GM21786 (cell line): ENCODE results near the gene NT5C3B.
"Not testable (repeated sequence)": the region's sequence is repeated elsewhere in the genome, so short reads cannot be mapped to it uniquely, and the experiment has no call there.

ENCODE experiments used
- ATAC-seq: cut with Tn5 transposase; IDR thresholded peaks from one replicate; pipeline ENCODE4 v1.9.1; 2021; ENCODE audit not compliant: unreplicated experiment

NT5C3B gene

DNA sequence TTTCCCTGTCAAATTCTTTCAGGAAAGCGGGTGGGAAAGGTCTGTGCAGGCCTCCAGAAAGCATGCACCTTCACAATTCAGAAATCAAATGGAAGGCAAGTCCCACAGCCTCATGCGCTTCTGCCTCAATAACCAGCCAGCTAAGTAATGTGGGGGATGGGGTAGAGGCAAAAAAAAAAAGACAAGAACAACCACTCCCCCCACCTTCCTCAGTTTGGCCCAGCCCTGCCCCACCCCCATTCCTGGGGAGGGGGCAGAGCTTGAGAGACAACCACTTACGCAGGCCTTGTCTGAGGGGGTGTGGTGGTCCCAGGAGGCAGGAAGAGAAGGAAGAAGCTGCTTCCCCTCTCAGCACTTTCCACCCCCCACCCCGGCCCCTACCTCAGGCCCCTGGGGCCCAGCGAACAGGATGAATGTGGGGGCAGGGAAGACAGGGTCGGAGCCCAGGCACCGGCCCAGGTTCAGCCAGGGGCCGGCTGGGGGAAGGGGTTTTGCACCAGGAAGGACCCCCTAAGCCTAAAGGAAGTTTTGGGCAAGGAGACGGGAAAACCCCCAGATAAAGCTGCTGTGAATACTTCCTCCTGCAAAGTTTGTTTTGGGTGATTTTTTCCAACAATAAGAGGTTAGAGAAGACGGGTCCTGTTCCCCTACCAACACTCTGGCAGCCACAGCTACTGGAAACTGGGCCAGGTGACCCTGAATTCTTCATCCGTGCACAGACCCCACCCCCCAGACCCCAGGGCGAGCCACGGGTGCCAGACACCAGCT is 50.8 kb downstream of the NT5C3B start:
- no peak for ATAC-seq

DNA sequence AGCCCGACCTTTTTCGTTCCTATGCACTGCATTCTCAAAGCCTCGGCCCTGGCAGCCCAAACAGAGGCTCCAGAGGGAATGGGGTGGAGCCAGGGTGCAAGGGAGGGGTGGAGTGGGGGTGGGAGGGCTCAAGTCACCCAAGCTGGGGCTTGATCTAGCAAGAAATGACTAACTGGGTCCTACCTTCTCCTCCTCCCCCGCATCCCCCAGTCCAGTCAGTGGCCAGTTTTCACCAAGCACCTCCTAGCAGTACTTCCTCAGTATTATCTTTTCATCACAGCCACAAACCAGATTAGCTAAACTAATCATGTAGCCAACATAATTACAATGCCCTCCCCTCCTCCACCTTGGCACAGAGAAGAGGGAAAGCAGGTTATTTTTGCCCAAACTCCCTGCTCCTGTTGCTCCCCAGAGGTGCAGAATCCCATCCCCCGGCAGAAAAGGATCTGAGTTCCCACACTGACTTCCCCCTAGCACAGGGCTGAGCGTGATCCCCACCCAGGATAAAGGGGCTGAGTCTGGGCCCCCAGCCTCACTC is 51.8 kb downstream of the NT5C3B start:
- ATAC-seq: no peak

DNA sequence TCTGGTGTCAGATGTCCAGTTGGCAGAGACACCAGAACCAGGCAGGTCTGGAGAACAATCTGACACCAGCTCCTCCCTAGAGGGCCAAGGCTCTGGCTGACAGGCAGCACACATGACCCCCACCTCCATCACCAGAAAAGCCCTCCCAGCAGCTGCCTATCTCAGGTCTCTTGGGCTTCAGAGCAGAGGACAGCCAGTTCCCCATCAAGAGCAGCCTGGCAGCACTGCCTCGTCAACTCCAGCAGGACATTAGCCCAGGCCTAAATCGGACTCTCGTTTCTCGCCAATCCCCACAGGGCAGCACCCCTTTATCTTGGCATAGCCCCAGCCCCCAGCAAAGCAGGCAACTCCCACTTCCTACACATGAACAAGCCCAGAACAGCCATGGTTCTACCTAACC is 53.9 kb downstream of the NT5C3B start:
- no peak for ATAC-seq

DNA sequence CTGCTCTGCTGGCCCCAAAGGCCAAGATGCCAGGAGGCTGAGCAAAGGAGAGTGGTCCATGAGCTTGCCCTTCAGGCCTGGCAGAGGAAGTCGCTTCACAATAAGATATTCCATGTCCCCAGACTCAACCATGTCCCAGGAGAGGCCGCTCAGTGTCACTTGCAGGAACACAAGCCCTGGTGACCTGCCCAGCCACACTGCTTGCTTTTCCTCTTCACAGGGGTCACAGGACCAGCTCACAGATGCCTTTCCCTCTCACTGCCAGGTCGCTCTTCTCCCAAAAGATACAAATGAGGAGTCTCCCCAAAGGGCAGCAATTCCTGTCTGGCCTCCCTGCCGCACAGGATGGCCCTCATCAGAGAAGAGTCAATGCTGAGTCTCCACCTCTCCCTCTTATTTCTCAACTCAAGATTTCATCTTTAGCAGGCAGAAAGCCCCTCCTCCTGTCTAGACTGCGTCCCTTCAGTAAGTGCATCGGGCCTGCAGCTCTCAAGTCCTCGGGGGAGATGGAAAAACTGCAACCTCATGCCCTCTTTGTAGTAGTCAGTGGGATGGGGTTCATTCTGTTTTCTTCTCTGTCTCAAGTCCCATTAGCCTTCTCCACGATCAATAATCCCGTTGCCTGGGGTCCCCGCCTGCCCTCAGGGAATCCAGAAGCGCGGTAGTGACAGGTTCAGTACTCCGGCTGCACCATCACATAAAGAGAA is 54.5 kb downstream of the NT5C3B start:
- ATAC-seq: no peak

DNA sequence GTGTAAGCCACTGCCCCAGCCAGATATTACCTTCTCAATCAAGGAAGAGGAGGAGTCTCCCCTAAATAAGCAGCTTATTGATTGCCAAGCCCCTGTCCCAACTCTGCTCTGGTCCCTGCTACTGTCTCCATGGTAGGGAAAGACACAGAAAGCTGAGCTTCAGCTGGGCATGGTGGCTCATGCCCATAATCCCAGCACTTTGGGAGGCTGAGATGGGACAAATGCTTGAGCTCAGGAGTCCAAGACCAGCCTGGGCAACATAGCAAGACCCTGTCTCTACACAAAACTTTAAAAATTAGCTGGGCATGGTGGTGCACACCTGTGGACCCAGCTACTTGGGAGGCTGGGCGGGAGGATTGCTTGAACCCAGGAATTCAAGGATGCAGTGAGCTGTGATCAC is 56.1 kb downstream of the NT5C3B start:
- no peak for ATAC-seq

DNA sequence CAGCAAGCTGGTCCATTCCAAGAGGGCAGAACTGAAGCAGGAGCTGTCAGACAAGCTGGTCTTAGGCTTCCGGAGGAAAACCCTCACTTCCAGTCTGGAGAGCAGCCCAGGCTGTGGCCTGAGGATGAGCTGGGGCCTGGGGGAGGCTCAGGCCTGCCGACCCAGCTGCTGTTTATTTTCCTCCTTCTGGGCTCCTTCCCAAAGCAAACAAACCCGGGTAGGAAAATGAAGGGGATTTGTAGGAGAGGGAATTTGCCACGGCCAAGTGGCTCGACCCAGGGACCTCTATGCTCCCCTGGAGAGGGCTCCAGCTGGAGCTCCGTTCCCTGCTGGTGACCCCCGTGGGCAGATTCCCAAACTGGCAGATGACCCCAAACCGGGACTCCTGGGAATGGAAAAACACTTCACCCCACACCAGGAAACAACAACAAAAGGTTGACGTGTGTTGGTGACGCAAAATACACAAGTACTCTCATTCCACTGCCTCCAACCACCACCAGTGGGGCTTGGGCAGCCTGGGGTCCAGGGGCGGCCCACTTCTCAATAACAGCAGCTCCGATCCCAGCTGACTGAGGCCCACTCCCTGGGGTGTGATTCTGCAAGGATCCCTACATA is 58.4 kb downstream of the NT5C3B start:
- no peak for ATAC-seq

DNA sequence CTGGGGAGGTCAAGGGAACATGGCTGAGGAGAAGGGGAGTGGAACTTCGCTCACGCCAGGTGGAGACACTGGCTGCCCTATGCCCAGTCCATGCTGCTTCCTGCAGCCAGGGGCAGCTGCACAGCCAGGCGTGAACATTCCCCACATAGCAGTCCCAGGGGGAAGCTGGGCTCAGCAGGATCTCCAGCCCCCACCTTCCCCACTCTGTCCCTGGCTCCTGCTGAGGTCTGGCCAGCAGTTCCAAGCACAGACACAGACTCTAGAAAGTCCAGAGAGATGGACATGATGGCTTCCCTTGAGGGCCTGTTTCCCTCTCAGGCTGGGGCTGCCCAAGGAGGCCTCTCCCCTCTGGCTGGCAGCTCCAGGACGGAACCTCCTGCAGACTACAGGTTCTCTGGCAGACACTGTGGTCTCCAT is 58.9 kb downstream of the NT5C3B start:
- no peak for ATAC-seq

DNA sequence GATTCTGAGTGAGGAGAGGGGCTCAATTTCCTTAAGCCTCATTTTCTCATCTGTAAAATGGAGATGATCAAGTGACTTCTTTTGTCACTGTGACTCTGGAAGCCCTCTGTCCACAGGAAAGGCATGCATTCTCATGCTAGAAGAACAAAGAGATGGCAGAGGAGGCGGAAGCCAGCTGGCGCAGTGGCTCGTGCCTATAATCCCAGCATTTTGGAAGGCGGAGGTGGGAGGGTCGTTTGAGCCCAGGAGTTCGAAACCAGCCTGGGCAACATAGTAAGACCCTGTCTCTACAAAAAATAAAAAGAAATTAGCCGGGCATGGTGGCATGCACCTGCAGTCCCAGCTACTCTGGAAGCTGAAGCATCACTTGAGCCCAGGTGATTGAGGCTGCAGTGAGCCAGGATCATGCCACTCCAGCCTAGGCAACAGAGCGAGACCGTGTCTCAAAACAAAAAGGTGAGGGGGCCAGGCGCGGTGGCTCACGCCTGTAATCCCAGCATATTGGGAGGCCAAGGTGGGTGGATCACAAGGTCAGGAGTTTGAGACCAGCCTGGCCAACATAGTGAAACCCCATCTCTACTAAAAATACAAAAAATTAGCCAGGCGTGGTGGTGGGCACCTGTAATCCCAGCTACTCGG is 59.7 kb downstream of the NT5C3B start:
- not testable (repeated sequence) for ATAC-seq

DNA sequence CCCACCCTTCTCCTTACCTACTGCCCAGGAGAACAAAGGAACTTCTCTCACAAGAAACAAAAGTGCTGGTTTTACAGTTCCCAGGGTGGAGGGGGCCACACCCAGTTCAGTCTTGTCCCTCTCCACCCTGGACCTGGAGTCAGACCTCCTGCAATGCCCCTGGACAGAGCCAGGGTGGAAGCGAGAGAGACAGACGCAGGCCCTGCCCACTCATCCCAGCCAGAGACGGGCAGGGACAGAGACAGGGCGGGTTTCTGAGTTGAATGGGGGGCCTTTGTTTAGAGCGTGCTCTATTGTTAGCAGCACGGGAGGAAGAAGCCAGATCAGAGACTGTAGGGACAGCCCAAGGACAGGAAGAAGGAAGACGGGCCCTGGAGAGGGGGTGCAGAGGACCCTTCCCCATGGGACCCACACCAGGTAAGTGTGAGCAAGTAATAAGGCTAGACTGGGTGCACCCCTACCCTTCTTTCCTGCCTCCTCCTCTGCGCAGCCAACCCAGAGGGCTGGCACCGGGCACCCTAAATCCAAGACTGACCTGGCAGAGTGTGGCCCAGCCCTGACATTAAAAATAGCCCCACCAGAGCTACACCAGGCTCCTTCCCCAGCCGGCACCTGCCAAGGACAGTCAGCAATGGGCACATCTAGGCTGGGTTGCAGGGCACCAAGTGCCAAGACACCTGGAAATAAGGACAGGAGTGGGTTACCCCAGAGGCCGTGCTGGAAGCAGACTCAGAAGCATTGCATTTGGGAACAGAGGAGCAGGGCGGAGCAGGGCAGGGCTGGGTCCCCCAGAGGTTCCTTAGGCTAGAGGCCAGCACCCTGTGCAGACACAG is 60.4 kb downstream of the NT5C3B start:
- ATAC-seq: no peak
